NCI-H2081 treated with DMSO at 0.1 percent for 48 hours (cell line): ENCODE results near the gene AMIGO1.

Source experiments
- DNase-seq: peaks from one replicate; lab custom pipeline; 2025; lab: John Stamatoyannopoulos, UW

Gene AMIGO1

GRCh38 chr1:109532365-109533136, 23.0 kb upstream of the AMIGO1 start:
- DNase-seq = peak; percentile 34

- no peak for DNase-seq
These were observed 22.4 kb upstream of the AMIGO1 start for GRCh38 chr1:109531826-109532364.

- no peak for DNase-seq
These were observed 21.9 kb upstream of the AMIGO1 start for GRCh38 chr1:109531380-109531779.

GRCh38 chr1:109530457-109531087, 21.0 kb upstream of the AMIGO1 start:
- DNase-seq = no peak

- no peak for DNase-seq
These were observed 20.4 kb upstream of the AMIGO1 start for GRCh38 chr1:109529881-109530456.

GRCh38 chr1:109528712-109529111, 19.2 kb upstream of the AMIGO1 start:
- no peak for DNase-seq

- DNase-seq = no peak
These were observed 18.5 kb upstream of the AMIGO1 start for GRCh38 chr1:109527846-109528695.

GRCh38 chr1:109527098-109527811, 17.7 kb upstream of the AMIGO1 start:
- no peak for DNase-seq

- no peak for DNase-seq
These were observed 14.2 kb upstream of the AMIGO1 start for GRCh38 chr1:109523706-109524105.

GRCh38 chr1:109522026-109522425, 12.5 kb upstream of the AMIGO1 start:
- DNase-seq = no peak

GRCh38 chr1:109521002-109521951, 11.8 kb upstream of the AMIGO1 start:
- DNase-seq = no peak

- DNase-seq = no peak
These were observed 7.8 kb upstream of the AMIGO1 start for GRCh38 chr1:109517337-109517736.

GRCh38 chr1:109516872-109517271, 7.3 kb upstream of the AMIGO1 start:
- DNase-seq = no peak

- no peak for DNase-seq
These were observed 5.3 kb upstream of the AMIGO1 start for GRCh38 chr1:109514846-109515245.

GRCh38 chr1:109513110-109513710, 3.7 kb upstream of the AMIGO1 start:
- no peak for DNase-seq

- DNase-seq = no peak
These were observed 703 bp downstream of the AMIGO1 start for GRCh38 chr1:109508873-109509175.

- no peak for DNase-seq
These were observed 1.3 kb downstream of the AMIGO1 start for GRCh38 chr1:109508001-109508872.

- no peak for DNase-seq
These were observed 4.6 kb downstream of the AMIGO1 start for GRCh38 chr1:109504974-109505373.

- no peak for DNase-seq
These were observed 5.6 kb downstream of the AMIGO1 start for GRCh38 chr1:109503935-109504334.
